Motor neuron (in vitro differentiated cells): Measurements from ENCODE around the gene COL17A1. TPM values are rescaled to one million over a fixed set of nuclear protein-coding genes. Genes with fewer than 3 reads are reported as not detected.

Experiments used
- ATAC-seq, 8 experiments: fragments of 200-7000 bp; cut with Tn5 transposase; replicated peaks in 6 of 8; 2 replicates each; pipeline ENCODE4 v1.8.0; 2021; ENCODE audit warnings: mild to moderate bottlenecking in 8 of 8, moderate library complexity in 8 of 8
- H3K27ac ChIP-seq, 2 donors: fragments of 250-450 bp; sonication (Bioruptor Pico); 2 replicates each; pipeline ENCODE4 v1.9.0; 2021; ENCODE audit warnings: antibody characterized with exemption in 2 of 2, mild to moderate bottlenecking in 2 of 2, moderate library complexity in 1 of 2
- H3K4me1 ChIP-seq, 2 donors: fragments of 250-450 bp; sonication (Bioruptor Pico); replicated peaks in 1 of 2; 2 replicates each; pipeline ENCODE4 v1.6.1; 2021; ENCODE audit warnings: antibody characterized with exemption in 2 of 2, mild to moderate bottlenecking in 2 of 2, moderate library complexity in 1 of 2
- H3K4me3 ChIP-seq, 5 donors: fragments of 250-450 bp; sonication (Bioruptor Pico); 2 replicates each; pipeline ENCODE4 v1.9.0; 2021; ENCODE audit warnings: antibody characterized with exemption in 5 of 5, mild to moderate bottlenecking in 5 of 5, moderate library complexity in 4 of 5
- WGBS, 10 experiments: fragments of 450-650 bp; shearing (Covaris generic); methylation state at CpG; one replicate each; pipeline ENCODE4 v1.0.0; 2022; 5-methylcytosine and 5-hydroxymethylcytosine counted together
- in situ Hi-C, 9 experiments: fragments of 400-800 bp; cut with MboI; loops; one replicate each; pipeline ENCODE4 v1.15.0; 2021; ENCODE audit warnings: low sequenced_read_pairs in 9 of 9, low pct_unique_long_range_greater_than_20kb in 2 of 9; ENCODE audit not compliant: unreplicated experiment in 9 of 9
- total RNA-seq, 8 experiments: library from RNA; unstranded; fragments of 300-600 nt; gene quantifications; 2 replicates each; pipeline versions ENCODE4 v1.2.3 to v1.2.4, GENCODE V29; 2022

The COL17A1 gene
- total RNA-seq, 8 experiments from 2014 or later, result 0.38 to 4.9 (median 0.74) TPM

- Histone ChIP-seq H3K27ac (no peak overlapping the region), H3K4me3 (no peak overlapping the region), H3K4me1 (peaks cover 0 to 8% of the 10 kb centered on the region in 2 donors)
- no peak for ATAC-seq
- in situ Hi-C loops, result no loop called here
- WGBS, 10 experiments, result 50 to 100% (median 86%) methylated on average over 1 of the region's 1 CpG; no CpG with 5 or more reads in 2 of the 10 experiments
Observed at GRCh38 chr10:103990531-103990930, 95.1 kb downstream of the COL17A1 start.

- no peak overlapping the region for H3K4me3 ChIP-seq
- no peak overlapping the region for H3K27ac ChIP-seq
- in situ Hi-C loops, result no loop called here
- peaks cover 0 to 8% of the 10 kb centered on the region in 2 donors for H3K4me1 ChIP-seq
- WGBS, 10 experiments, result 0 to 96% (median 80%) methylated on average over 1 to 3 of the region's 3 CpGs; no CpG with 5 or more reads in 2 of the 10 experiments
- peak in 2 of 8 experiments; percentile 49 to 92 for ATAC-seq
Observed at GRCh38 chr10:103990121-103990520, 95.6 kb downstream of the COL17A1 start.

GRCh38 chr10:103986360-103986759 lies 99.3 kb downstream of the COL17A1 start:
- in situ Hi-C loops, result no loop called here
- peak overlapping the region in 1 of 2 donors; percentile 27 for H3K27ac ChIP-seq
- no peak overlapping the region for H3K4me3 ChIP-seq
- peak in 6 of 8 experiments; percentile 17 to 42 (median 29) for ATAC-seq
- 74 to 100% (median 85%) methylated on average over 1 to 7 of the region's 7 CpGs; no CpG with 5 or more reads in 1 of the 10 experiments for WGBS, 10 experiments
- peaks cover 0 to 8% of the 10 kb centered on the region in 2 donors for H3K4me1 ChIP-seq

GRCh38 chr10:103985726-103986125 lies 100.0 kb downstream of the COL17A1 start:
- no peak overlapping the region for H3K27ac ChIP-seq
- no peak overlapping the region for H3K4me3 ChIP-seq
- in situ Hi-C loops, result no loop called here

GRCh38 chr10:103983367-103983911 lies 102.2 kb downstream of the COL17A1 start:
- in situ Hi-C loops, result no loop called here
- WGBS, 10 experiments, result 0 to 92% (median 60%) methylated on average over 1 to 3 of the region's 4 CpGs
- Histone ChIP-seq H3K4me3 (no peak overlapping the region), H3K4me1 (peaks cover 0 to 8% of the 10 kb centered on the region in 2 donors), H3K27ac (no peak overlapping the region)
- no peak for ATAC-seq

More at GRCh38 chr10:103985726-103986125, 100.0 kb downstream of the COL17A1 start:
- H3K4me1 ChIP-seq, result peaks cover 0 to 8% of the 10 kb centered on the region in 2 donors
- no peak for ATAC-seq

- peak in 3 of 8 experiments; percentile 32 to 68 (median 51) for ATAC-seq
- in situ Hi-C loops, result no loop called here
- Histone ChIP-seq H3K4me3 (no peak overlapping the region), H3K4me1 (peaks cover 0 to 8% of the 10 kb centered on the region in 2 donors), H3K27ac (no peak overlapping the region)
- 67 to 100% (median 93%) methylated on average over 1 to 4 of the region's 4 CpGs for WGBS, 10 experiments
Observed at GRCh38 chr10:103982639-103983038, 103.0 kb downstream of the COL17A1 start.

Other genes with a start within 250 kb of the COL17A1 start
- 10 to 100 TPM in 6 of 8 experiments, 1 to 10 TPM in 2; 7.8 to 34.3 (median 12.8) TPM for gene SH3PXD2A, start 230.3 kb downstream of the COL17A1 start, total RNA-seq
- 10 to 100 TPM; 13.6 to 81.2 (median 24.7) TPM for gene STN1, start 167.7 kb downstream of the COL17A1 start, total RNA-seq
- 10 to 100 TPM; 15.1 to 82.9 (median 28.8) TPM for gene SLK, start 118.7 kb downstream of the COL17A1 start, total RNA-seq
- gene SFR1, start 36.3 kb upstream of the COL17A1 start, total RNA-seq, result 10 to 100 TPM in 3 of 8 experiments, 1 to 10 TPM in 5; 7.4 to 45.4 (median 9.5) TPM
- 10 to 100 TPM in 1 of 8 experiments, 1 to 10 TPM in 6, under 1 TPM in 1; 0.94 to 38.7 (median 2.0) TPM for gene CFAP43, start 146.5 kb upstream of the COL17A1 start, total RNA-seq
- 100 to 1,000 TPM in 3 of 8 experiments, 10 to 100 TPM in 5; 29.7 to 331 (median 51.5) TPM for gene GSTO1, start 169.0 kb upstream of the COL17A1 start, total RNA-seq
- gene GSTO2, start 183.3 kb upstream of the COL17A1 start, total RNA-seq, result 1 to 10 TPM in 6 of 8 experiments, under 1 TPM in 2; 0.88 to 3.6 (median 1.8) TPM